HG02642 (cell line): ENCODE data around the gene SLITRK1.

ENCODE experiments used
- ATAC-seq: cut with Tn5 transposase; IDR thresholded peaks from one replicate; pipeline ENCODE4 v1.9.1; 2021; ENCODE audit warnings: mild to moderate bottlenecking; ENCODE audit not compliant: unreplicated experiment, poor library complexity

SLITRK1 gene, protein sequence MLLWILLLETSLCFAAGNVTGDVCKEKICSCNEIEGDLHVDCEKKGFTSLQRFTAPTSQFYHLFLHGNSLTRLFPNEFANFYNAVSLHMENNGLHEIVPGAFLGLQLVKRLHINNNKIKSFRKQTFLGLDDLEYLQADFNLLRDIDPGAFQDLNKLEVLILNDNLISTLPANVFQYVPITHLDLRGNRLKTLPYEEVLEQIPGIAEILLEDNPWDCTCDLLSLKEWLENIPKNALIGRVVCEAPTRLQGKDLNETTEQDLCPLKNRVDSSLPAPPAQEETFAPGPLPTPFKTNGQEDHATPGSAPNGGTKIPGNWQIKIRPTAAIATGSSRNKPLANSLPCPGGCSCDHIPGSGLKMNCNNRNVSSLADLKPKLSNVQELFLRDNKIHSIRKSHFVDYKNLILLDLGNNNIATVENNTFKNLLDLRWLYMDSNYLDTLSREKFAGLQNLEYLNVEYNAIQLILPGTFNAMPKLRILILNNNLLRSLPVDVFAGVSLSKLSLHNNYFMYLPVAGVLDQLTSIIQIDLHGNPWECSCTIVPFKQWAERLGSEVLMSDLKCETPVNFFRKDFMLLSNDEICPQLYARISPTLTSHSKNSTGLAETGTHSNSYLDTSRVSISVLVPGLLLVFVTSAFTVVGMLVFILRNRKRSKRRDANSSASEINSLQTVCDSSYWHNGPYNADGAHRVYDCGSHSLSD

DNA sequence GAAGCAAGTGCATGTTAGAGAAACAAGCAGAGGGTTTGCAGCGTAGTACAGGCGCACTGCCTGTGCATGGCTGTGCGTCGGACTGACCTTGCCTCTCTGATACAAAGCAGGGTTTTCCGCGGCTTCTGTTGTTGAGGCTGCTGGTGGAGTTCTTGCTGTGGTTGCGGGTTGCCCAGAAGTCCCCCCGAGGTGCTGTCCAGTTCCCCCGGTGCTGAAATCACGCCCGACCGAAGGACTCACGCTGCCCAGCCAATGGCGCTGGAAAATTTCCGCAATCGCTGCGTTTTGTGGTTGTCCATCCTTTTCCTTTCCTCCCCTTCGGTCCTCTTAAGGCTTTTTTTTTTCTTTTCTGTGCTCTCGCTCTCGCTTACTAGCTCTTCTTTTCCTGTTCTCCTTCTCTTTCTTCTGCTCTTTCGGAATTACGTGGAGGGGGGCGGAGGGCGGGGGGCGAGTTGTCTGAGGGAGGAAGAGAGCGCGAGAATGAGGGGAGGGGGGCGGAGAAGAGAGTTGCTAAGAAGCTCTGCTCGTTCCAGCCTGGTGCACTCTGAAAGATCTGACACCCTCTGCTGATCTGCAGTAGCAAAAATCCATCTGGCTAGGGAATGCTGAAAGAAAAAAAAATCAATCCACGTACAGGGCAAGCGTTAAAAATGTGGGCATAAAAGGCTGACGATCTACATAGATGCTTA lies at the start of gene SLITRK1:
SLITRK1 (minus strand) TSS at position 558 of the 689 bp plus-strand sequence. CDS start 967 bp downstream, outside the sequence.
- no peak for ATAC-seq

DNA sequence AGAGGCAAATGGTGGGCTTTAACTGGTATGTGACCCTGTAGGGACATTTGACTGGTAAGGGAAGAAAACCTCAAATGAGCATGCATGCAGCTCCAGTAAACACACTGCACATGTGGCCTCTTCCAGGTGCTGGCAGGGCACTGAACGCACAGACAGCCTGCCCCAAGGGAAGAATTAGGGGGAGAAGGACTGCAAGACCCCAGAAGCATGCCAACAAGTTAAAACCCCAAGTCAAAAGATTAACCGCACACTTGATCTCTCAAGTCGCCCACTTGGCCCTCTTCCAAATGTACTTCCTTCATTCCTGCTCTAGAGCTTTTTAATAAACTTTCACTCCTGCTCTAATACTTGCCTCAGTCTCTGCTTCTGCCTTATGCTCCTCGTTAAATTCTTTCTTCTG lies 46.9 kb upstream of the SLITRK1 start:
- ATAC-seq: no peak

DNA sequence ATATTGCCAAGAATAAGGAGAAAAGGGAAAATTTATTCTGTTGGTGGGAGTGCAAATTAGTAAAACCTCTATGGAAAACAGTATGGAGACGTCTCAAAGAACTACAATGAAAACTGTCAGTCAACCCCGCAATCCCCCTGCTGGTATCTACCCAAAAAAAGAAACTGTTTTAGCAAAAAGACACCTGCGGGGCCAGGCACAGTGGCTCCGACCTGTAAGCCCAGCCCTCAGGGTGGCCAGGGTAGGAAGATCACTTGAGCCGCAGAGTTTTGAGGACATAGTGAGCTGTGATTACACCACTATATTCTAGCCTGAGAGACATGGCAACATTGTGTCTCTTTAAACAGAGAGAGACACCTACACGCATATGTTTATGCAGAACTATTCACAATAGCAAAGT lies 37.5 kb upstream of the SLITRK1 start:
- ATAC-seq: no peak

DNA sequence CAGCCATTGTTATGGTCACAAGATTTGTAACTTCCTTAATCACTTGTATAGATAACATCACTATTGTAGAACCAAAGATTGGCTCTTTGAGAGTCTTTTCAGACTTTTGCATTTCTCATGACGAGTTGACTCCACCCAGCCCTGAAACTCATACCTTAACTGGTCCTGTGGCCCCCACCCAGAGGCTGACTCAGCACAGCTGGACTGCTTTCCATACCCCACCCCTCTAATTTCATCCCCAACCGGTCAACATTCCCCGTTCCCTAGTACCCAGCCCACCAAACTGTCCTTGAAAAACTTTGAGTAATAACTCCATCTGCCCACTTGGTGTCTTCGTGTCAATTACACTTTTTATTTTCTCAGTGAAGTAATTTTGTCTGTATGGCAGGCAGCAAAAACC lies 32.1 kb upstream of the SLITRK1 start:
- no peak for ATAC-seq

DNA sequence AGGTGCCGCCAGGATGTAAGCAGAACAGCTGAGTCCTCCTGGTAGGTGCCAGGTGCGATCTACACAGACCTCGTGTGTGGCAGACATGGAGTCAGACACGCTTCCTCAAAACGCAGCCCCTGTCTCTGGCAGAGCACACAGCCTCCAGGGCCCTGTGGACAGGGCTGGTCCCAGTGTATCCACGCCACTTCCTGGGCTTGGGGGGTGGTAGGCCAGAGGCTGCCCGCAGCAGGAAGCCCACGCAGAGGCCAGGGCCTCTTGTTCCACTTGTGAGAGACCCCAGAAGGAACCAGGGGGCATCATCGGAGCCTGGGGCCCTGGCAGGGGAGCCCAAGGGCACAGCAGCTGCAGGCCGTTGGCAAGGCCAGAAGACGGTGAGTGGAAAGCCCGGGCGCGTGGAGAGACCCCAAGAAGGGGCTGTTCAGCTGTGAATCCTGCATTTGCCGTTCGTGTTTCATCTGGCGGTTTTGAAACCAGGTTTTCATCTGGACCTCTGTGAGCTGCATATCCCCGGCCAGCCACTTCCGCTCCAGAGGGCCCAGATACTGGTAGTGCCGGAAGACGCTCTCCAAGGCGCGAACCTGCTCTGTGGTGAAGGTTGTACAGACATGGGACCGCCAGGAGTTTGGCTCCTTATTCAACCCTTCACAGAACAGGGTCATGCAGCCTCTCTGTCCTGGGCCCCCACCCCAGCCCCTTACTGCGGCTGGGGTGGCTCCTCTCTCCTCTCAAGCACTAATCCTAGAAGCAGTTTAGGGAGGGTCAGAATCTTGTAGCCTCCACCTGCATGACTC lies 25.1 kb upstream of the SLITRK1 start:
- ATAC-seq: no peak

DNA sequence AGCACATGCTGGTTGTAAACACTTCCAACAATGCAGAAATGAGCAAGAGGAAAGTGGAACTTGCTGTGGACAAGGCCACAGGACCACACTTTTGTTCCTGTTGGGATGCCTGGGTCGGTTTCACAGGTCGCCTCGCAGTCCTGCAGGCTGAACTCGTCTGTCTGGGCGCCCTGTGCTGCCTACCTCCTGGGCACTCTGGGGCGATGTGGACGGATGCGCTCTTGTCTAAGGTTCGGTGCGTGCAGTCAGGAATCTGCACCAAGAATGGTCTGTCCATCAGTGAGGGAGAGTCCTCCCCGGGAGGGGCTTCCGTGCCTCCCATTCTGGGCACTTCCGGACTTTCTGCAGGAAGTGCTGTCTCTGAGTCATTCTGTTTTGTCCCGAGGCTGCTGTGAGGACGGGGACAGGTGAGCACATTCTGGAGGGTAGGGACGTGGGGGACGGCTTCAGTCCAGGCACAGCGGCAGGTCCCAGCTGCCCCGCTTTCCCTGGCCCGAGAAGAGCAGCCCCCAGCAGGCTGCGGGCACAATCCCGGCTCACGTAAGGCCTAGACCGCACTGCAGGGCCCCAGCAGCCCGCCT lies 24.1 kb upstream of the SLITRK1 start:
- no peak for ATAC-seq

DNA sequence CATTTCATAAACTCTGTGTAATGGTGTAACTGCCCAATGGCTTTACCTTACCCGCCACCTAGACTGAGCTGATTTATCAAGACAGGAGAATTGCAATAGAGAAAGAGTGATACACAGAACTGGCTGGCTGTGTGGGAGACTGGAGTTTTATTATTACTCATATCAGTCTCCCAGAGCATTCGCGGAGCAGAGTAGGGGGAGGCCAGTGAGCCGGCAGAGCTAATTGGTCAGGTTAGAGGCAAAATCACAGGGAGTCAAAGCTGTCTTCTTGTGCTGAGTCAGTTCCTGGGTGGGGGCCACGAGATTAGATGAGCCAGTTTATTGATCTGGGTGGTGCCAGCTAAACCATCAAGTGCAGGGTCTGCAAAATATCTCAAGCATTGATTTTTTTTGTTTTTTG lies 23.4 kb upstream of the SLITRK1 start:
- ATAC-seq: no peak

DNA sequence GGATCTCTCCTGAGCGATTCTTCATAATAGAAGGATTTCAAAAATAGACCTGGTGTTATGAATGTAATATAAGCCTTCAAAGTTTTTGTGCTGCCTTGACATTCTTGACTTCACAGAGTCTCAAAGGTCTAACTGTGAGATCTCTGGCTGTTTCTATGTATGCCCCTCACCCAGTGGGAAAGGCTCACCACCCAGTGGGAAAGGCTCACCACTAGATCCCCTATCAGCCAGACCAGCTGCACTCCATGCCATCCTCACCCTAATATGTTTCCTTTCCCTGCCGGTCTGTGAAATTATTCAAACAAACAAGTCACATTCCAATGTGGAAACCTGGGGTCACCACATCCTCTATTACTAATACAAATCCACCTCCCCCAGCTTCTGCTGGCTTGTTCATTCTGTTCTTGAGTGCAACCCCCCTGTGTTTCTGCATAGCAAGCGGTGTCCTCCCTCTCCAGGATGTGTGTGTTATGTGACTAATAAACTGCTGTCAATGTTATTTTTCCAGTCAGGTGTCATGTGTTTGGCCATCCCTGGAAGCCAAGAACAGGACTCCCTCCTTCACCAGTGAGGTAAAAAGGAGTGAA lies 13.8 kb upstream of the SLITRK1 start:
- ATAC-seq: no peak

DNA sequence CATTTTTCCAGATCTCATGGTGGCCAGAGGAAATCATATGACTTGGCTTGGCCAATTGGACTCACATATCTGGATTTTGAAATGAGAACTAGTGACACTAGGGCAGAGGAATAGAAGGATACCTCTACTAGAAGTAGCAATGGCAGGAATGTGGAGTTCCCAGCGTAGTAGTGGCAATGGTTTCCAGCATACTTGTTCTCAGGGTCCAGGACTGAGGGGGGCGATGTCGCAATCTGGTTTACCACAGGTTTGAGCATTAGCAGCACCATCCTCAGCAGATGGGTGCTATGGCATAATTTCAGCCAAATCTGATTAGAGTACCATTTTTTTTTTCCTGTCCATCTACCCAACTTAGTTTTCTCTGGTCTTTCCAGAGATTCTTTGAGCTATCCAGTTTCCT lies 8.1 kb upstream of the SLITRK1 start:
- ATAC-seq: no peak

DNA sequence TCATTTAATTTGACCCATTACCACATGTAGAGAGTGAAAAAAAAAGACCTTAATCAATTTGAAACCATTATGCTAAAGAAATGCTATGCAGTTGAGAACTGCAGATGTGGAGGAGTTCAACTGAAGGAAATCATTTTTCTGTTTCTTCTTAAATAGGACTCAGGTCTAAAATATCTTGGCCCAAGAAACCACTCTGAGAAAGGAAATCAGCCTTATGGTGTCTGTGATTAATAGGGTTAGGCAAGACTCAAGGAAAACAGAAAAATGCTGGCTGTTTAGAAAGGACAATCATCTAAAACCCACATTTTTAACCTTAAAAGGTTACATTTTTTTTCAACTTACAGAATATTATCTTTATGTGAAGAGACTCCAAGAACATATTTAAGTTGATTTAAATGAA lies 1.9 kb upstream of the SLITRK1 start:
- no peak for ATAC-seq

DNA sequence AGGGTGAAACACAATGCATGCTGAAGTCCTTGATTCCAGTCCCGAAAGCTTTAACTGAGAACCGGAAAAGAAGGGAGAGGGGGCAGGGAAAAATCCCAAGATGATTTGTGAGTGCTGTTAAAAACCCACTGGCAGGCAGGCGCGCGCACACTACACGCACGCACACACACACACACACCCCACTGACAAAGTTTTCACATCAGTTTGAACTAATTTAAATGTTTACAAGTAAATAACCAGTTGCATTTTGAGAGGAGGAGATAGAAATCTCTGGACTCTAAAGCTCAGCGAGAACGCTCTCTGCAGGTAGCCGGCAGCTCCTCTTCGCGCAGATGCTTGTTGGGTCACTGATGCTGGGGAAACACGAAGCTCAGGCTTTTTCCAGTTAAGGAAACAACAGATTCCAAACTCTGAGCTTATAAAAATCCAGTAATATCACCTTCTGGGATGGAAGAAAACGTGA lies 818 bp upstream of the SLITRK1 start:
- ATAC-seq: no peak

DNA sequence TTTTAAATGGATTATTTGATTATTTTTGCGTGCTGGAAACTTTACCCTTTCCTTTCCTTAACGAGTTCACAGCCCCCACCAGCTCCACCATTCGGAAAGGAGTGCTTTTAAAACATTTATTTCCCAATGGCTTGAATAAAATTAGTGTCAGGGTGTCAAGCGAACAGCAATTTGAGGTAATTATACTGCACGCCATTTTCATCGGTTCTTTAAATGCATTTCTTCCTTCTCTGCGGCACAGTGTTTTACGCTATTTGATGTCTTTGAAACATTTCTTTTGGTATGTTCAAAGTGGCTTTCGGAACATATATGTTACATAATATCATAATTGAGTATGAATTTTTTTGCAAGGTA lies 309 bp upstream of the SLITRK1 start:
- ATAC-seq: no peak

DNA sequence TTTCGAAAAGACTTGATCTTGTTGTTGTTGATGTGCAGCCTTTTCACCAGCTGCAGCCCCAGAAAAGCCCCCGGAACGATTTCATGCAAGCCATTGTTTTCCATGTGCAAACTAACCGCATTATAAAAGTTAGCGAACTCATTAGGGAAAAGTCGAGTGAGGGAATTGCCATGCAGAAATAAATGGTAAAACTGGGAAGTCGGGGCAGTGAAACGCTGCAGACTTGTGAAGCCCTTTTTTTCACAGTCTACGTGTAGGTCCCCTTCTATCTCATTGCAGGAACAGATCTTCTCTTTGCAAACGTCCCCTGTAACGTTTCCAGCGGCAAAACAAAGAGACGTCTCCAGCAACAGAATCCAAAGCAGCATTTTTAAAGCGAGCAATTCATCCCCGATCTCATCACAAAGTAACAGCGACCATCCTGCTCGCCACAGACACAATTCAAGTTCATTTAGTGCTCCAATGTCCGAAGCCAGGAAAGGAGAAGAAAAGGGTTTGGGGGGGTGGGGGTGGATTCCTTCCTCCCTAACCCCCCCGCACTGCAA lies 1.1 kb downstream of the SLITRK1 start:
- ATAC-seq: no peak

DNA sequence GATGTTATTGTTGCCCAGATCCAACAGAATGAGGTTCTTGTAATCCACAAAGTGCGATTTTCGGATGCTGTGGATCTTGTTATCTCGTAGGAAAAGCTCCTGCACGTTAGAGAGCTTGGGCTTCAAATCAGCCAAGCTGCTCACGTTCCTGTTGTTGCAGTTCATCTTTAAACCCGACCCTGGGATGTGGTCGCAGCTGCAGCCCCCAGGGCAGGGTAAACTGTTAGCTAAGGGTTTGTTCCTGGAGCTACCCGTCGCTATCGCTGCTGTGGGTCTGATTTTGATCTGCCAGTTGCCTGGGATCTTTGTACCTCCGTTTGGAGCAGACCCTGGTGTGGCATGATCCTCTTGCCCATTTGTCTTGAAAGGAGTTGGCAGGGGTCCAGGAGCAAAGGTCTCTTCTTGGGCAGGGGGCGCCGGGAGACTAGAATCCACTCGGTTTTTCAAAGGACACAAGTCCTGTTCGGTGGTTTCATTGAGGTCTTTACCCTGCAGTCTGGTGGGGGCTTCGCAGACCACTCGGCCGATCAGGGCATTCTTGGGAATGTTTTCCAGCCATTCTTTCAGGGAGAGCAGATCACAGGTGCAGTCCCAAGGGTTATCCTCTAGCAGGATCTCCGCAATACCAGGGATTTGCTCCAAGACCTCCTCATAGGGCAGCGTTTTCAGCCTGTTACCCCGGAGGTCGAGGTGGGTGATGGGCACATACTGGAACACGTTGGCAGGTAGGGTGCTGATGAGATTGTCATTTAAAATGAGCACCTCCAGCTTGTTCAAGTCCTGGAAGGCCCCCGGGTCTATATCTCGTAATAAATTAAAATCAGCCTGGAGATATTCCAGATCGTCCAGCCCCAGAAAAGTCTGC lies 1.8 kb downstream of the SLITRK1 start:
- no peak for ATAC-seq

DNA sequence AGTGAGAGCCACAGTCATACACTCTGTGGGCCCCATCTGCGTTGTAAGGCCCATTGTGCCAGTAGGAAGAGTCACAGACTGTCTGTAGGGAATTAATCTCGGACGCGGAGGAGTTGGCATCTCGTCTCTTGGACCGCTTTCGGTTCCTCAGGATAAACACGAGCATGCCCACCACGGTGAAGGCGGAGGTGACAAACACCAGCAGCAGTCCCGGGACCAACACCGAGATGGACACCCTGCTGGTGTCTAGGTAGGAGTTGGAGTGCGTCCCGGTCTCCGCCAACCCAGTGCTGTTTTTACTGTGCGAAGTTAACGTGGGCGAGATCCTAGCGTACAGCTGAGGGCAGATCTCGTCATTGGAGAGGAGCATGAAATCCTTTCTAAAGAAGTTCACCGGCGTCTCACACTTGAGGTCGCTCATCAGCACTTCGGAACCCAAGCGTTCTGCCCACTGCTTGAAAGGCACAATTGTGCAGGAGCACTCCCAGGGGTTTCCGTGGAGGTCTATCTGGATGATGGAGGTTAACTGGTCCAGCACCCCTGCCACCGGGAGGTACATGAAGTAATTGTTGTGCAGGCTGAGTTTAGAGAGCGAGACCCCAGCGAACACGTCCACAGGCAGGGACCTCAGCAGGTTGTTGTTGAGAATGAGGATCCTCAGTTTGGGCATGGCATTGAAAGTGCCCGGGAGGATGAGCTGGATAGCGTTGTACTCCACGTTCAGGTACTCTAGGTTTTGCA lies 2.7 kb downstream of the SLITRK1 start:
- no peak for ATAC-seq

DNA sequence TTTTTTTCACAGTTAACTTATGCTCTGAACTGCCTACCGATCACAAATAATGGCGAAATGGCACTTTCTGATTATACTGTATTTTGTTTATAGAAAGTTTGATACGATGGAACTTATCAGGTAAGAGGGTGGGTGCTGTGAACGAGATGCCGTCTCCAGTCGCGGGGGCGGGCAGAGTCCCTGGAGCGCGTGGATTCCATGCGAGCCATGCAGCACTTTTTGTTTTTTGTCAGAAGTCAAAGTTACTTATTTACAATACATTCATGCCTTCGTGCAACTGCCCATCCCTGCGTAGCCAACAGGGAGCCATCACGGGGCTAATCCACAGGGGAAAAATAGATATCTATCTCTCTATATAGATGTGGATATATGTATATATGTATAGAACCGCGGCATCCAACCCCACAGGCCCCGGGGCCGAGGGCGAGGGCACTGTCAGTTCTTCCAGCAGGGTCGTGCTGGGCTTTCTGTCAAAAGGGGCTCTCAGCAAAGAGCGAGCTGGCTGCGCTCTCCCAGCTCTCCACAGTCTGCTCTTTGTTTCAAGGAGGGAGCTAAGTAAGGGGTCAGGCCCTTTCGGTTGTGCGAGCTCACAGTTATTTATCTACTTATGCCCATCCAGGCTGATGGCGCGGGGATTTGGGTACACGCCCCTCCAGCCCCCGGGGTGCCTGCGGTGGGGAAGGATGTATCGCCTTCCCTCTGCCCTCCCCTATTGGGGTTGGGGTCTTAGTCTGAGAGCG lies 3.4 kb downstream of the SLITRK1 start:
- ATAC-seq: no peak

DNA sequence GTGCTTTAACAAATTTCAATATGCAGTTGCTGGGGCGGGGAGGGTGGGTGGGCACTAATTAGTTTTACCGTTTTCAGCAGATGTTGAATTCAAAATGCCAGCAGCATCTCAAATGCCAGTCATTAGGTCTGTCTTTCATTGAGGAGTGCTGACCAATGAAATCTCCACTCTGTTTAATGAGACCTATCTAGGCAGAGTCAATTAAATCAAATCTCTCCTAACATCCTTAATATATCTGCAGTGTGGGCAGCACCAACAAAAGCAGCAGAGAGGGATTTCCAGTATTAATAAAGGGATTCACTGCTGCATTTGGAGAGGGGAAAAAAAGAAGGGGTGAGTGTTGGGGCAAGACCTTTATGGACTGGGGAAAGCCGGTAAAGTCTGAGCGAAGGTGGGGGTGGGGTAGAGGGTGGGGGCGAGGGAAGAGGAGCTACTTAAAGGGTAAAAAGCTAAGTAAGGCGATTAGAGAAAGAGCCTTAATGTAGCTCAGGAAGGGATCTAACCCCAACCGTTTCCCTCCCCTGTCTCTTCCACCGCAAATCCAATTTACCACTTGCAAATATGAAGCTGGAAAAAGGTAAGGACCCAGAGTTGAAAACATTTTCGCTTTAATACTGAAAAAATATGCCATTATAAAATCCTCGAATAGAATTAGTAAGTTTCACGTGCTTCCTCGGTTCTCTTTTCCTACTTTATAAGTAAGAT lies 4.5 kb downstream of the SLITRK1 start:
- ATAC-seq: no peak
